Stimulated activated CD4-positive, alpha-beta T cell treated with anti-CD3 and anti-CD28 coated beads, Interleukin-1b, Interleukin-23, amount 100 ng/mL, for 4 hours (primary cell): ENCODE data around the gene HAUS3.
"Not testable (repeated sequence)": the region's sequence is repeated elsewhere in the genome, so short reads cannot be mapped to it uniquely, and the experiment has no call there.

Experiments used
- DNase-seq, 2 donors: peaks; one replicate each; pipeline ENCODE4 v3.0.0-alpha.2; 2020; ENCODE audit warnings: low read depth in 2 of 2

The HAUS3 gene

GRCh38 chr4:2220016-2220630 is 21.8 kb downstream of the HAUS3 start:
- peak; percentile 67 to 73 for DNase-seq

- DNase-seq = no peak
These were observed 22.6 kb downstream of the HAUS3 start for GRCh38 chr4:2219233-2219760.

GRCh38 chr4:2218436-2218835 is 23.5 kb downstream of the HAUS3 start:
- DNase-seq = no peak

GRCh38 chr4:2217726-2218125 is 24.2 kb downstream of the HAUS3 start:
- no peak for DNase-seq

- DNase-seq = no peak
These were observed 29.1 kb downstream of the HAUS3 start for GRCh38 chr4:2212831-2213230.

- not testable (repeated sequence) for DNase-seq
These were observed 39.1 kb downstream of the HAUS3 start for GRCh38 chr4:2202789-2203188.

GRCh38 chr4:2194496-2194895 is 47.4 kb downstream of the HAUS3 start:
- no peak for DNase-seq

GRCh38 chr4:2193326-2193725 is 48.6 kb downstream of the HAUS3 start:
- DNase-seq = no peak

GRCh38 chr4:2186865-2187172 is 55.1 kb downstream of the HAUS3 start:
- DNase-seq = no peak

GRCh38 chr4:2186133-2186864 is 55.6 kb downstream of the HAUS3 start:
- DNase-seq = no peak

- no peak for DNase-seq
These were observed 58.5 kb downstream of the HAUS3 start for GRCh38 chr4:2183394-2183793.

- no peak for DNase-seq
These were observed 58.9 kb downstream of the HAUS3 start for GRCh38 chr4:2182994-2183393.

- no peak for DNase-seq
These were observed 61.5 kb downstream of the HAUS3 start for GRCh38 chr4:2180410-2180809.

GRCh38 chr4:2179717-2180116 is 62.2 kb downstream of the HAUS3 start:
- no peak for DNase-seq

GRCh38 chr4:2178986-2179385 is 62.9 kb downstream of the HAUS3 start:
- no peak for DNase-seq
